NCI-H1417 treated with DMSO at 0.1 percent for 48 hours (cell line): Measurements from ENCODE around the gene RPAP2.
"Not testable (repeated sequence)": the region's sequence is repeated elsewhere in the genome, so short reads cannot be mapped to it uniquely, and the experiment has no call there.

Source experiments
- DNase-seq: peaks from one replicate; lab custom pipeline; 2025; lab: John Stamatoyannopoulos, UW

Gene RPAP2

GRCh38 chr1:92323473-92324453 lies 24.9 kb downstream of the RPAP2 start:
- DNase-seq: no peak

- no peak for DNase-seq
Measured at GRCh38 chr1:92324784-92325183, 25.9 kb downstream of the RPAP2 start.

GRCh38 chr1:92326681-92327080 lies 27.8 kb downstream of the RPAP2 start:
- no peak for DNase-seq

- no peak for DNase-seq
Measured at GRCh38 chr1:92327794-92328193, 28.9 kb downstream of the RPAP2 start.

- no peak for DNase-seq
Measured at GRCh38 chr1:92329347-92330129, 30.7 kb downstream of the RPAP2 start.

GRCh38 chr1:92333668-92334067 lies 34.8 kb downstream of the RPAP2 start:
- no peak for DNase-seq

- DNase-seq: no peak
Measured at GRCh38 chr1:92340154-92340553, 41.3 kb downstream of the RPAP2 start.

GRCh38 chr1:92342401-92342800 lies 43.5 kb downstream of the RPAP2 start:
- no peak for DNase-seq

- no peak for DNase-seq
Measured at GRCh38 chr1:92343061-92343460, 44.2 kb downstream of the RPAP2 start.

- no peak for DNase-seq
Measured at GRCh38 chr1:92346866-92347640, 48.2 kb downstream of the RPAP2 start.

- no peak for DNase-seq
Measured at GRCh38 chr1:92352856-92353255, 54.0 kb downstream of the RPAP2 start.

- DNase-seq: no peak
Measured at GRCh38 chr1:92354259-92354658, 55.4 kb downstream of the RPAP2 start.

GRCh38 chr1:92356956-92357355 lies 58.1 kb downstream of the RPAP2 start:
- no peak for DNase-seq

GRCh38 chr1:92359382-92359781 lies 60.5 kb downstream of the RPAP2 start:
- not testable (repeated sequence) for DNase-seq

- DNase-seq: no peak
Measured at GRCh38 chr1:92359986-92360385, 61.1 kb downstream of the RPAP2 start.

- no peak for DNase-seq
Measured at GRCh38 chr1:92362970-92363369, 64.1 kb downstream of the RPAP2 start.

- DNase-seq: no peak
Measured at GRCh38 chr1:92363401-92363800, 64.5 kb downstream of the RPAP2 start.

- no peak for DNase-seq
Measured at GRCh38 chr1:92365378-92366039, 66.7 kb downstream of the RPAP2 start.

- DNase-seq: no peak
Measured at GRCh38 chr1:92366040-92366395, 67.2 kb downstream of the RPAP2 start.

GRCh38 chr1:92367496-92367895 lies 68.6 kb downstream of the RPAP2 start:
- DNase-seq: no peak

- DNase-seq: no peak
Measured at GRCh38 chr1:92372164-92372563, 73.3 kb downstream of the RPAP2 start.

GRCh38 chr1:92374223-92374622 lies 75.4 kb downstream of the RPAP2 start:
- no peak for DNase-seq
